Measurements from ENCODE around the gene KNDC1. TPM values are rescaled to one million over a fixed set of nuclear protein-coding genes. Genes with fewer than 3 reads are reported as not detected.
A peak's percentile ranks its signal among the peaks of the same experiment; 100 is the strongest.

KNDC1 gene
- polyA plus RNA-seq, 4 donors: 0.37 to 18.6 TPM; not detected in 2

DNA sequence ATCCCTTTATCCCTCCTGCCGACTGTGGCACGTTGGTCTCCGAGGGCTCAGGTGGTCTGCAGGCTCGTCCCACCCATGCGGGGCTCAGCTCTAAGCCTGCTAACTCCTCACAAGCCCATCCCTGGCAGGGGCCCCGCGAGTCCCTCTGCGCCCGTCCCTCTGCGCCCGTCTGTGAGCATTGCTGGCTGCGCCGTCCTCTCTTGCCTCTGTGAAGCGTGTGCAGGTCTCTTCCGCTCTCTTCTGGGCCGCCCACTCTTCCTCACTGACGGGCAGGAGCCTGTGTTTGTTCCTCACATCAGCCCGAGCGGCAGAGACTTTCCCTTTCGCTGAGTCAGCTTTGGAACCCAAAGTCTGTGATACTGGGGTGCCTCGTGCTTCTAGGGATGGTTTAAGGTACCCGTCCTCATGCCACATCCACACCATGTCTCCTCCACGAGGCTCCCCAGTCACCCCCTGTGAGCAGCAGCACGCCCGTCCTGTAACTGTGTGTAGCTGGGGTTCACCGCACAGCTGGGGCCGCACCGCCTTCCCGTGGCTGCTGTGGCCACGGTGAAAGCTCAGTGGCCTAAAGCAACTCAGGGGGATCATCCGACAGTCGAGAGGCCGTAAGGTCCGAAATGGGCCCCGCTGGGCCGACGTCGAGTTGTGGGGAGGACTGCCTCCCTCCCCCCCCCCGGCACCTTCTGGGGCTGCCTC lies 36.8 kb upstream of the KNDC1 start:
- Histone ChIP-seq H3K27me3 (ENCODE audit: control insufficient read depth in 3 of 3, insufficient read depth in 3 of 3, low read length in 3 of 3) (peaks cover 0 to 4% (median 2%) of the 10 kb centered on the region in 3 donors), H3K4me1 (ENCODE audit: control insufficient read depth in 3 of 3, insufficient read depth in 2 of 3, low read depth in 1 of 3, low read length in 2 of 3) (no peaks in the 10 kb centered on the region), H3K4me3 (ENCODE audit: low read depth in 1 of 3, low read length in 3 of 3) (no peak overlapping the region), H3K36me3 (ENCODE audit: control insufficient read depth in 3 of 3, insufficient read depth in 2 of 3, low read depth in 1 of 3, low read length in 3 of 3) (no peaks in the 10 kb centered on the region), H3K27ac (ENCODE audit: low read depth in 1 of 3, low read length in 2 of 3) (no peak overlapping the region), H3K9me3 (ENCODE audit: control insufficient read depth in 2 of 2, insufficient read depth in 1 of 2, low read depth in 1 of 2, low read length in 1 of 2) (no peaks in the 10 kb centered on the region)
- DNase-seq (no peak), FAIRE-seq (no peak)
- WGBS, 3 donors: 68 to 78% (median 72%) methylated on average over 38 to 39 of the region's 39 CpGs

DNA sequence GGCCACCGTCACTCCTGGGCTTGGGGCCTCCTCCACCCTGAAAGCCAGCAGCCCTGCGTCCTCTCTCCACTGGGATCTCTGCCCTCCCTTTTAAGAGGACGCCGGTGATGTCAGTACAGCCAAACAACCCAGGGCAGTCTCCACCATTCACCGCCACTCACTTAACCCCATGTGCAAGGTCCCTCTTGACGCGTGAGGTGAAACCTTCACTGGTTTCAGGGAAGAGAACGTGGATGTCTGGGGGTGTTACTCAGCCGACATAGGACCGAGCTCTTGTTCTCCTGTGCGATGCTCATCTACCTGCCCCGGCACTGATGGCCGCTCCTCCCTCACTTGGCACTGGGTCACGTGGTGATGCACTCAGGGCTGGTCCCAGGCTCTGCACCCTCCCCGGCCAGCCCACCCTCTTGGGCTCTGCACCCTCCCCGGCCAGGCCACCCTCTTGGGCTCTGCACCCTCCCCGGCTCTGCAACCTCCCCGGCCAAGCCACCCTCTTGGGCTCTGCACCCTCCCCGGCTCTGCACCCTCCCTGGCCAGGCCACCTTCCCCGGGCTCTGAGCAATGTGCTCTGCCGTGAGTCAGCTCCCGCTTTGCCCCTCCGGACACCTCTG lies 36.2 kb upstream of the KNDC1 start:
- Histone ChIP-seq H3K27ac (ENCODE audit: low read depth in 1 of 3, low read length in 2 of 3) (no peak overlapping the region), H3K4me3 (ENCODE audit: low read depth in 1 of 3, low read length in 3 of 3) (no peak overlapping the region), H3K36me3 (ENCODE audit: control insufficient read depth in 3 of 3, insufficient read depth in 2 of 3, low read depth in 1 of 3, low read length in 3 of 3) (no peaks in the 10 kb centered on the region), H3K4me1 (ENCODE audit: control insufficient read depth in 3 of 3, insufficient read depth in 2 of 3, low read depth in 1 of 3, low read length in 2 of 3) (no peaks in the 10 kb centered on the region), H3K9me3 (ENCODE audit: control insufficient read depth in 2 of 2, insufficient read depth in 1 of 2, low read depth in 1 of 2, low read length in 1 of 2) (no peaks in the 10 kb centered on the region), H3K27me3 (ENCODE audit: control insufficient read depth in 3 of 3, insufficient read depth in 3 of 3, low read length in 3 of 3) (peaks cover 0 to 4% (median 2%) of the 10 kb centered on the region in 3 donors)
- DNase-seq (no peak), FAIRE-seq (no peak)
- WGBS, 3 donors: 74 to 84% (median 77%) methylated on average over 21 to 23 of the region's 23 CpGs

DNA sequence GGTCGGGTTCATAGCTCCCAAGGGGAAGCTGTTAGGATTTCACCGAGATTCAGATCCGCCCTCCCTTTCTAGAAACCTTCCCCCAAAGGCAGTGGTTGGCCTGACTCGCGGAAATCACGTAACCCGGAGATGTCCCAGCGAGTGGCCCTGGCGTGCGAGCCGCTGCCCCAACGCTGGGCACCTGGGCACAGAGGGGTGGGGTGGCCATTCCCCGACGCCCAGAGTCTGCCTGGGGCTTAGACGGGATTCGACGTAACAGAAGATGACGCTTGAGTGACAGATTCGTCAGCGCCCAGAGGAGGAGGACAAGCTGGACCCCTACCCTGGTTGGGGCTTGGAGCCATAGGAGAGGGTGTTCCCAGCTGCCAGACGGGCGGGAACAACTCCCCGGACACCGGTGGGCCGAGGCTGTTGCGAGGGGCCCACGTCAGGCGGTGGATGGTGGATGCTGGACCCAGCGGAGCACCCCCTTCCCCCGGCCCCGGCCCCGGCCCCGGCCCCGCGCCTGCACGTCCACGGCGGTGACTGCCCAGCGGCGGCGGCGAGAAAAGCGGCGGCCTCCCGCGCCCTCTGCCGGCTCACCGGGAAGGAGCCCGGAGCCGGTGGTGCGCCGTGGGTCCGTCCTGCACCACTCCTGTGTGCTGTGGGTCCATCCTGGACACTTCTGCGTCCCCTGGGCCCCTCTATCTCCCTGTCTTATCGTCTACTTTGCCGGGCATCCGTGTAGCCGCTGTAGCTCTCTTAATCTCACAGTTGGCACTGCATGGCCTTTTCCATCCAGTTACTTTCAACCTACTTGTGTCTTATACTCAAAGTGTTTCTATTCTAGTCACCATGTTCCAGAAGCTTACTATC lies 35.4 kb upstream of the KNDC1 start:
- H3K4me1 ChIP-seq (ENCODE audit: control insufficient read depth in 3 of 3, insufficient read depth in 2 of 3, low read depth in 1 of 3, low read length in 2 of 3): no peaks in the 10 kb centered on the region
- WGBS, 3 donors: 37 to 44% (median 38%) methylated on average over 49 to 58 of the region's 58 CpGs
- no peak for FAIRE-seq
- no peaks in the 10 kb centered on the region for H3K36me3 ChIP-seq (ENCODE audit: control insufficient read depth in 3 of 3, insufficient read depth in 2 of 3, low read depth in 1 of 3, low read length in 3 of 3)
- H3K27ac ChIP-seq (ENCODE audit: low read depth in 1 of 3, low read length in 2 of 3): no peak overlapping the region
- DNase-seq: peak in 1 of 2 donors; percentile 42
- H3K9me3 ChIP-seq (ENCODE audit: control insufficient read depth in 2 of 2, insufficient read depth in 1 of 2, low read depth in 1 of 2, low read length in 1 of 2): no peaks in the 10 kb centered on the region
- H3K27me3 ChIP-seq (ENCODE audit: control insufficient read depth in 3 of 3, insufficient read depth in 3 of 3, low read length in 3 of 3): peaks cover 0 to 4% (median 2%) of the 10 kb centered on the region in 3 donors
- H3K4me3 ChIP-seq (ENCODE audit: low read depth in 1 of 3, low read length in 3 of 3): no peak overlapping the region

DNA sequence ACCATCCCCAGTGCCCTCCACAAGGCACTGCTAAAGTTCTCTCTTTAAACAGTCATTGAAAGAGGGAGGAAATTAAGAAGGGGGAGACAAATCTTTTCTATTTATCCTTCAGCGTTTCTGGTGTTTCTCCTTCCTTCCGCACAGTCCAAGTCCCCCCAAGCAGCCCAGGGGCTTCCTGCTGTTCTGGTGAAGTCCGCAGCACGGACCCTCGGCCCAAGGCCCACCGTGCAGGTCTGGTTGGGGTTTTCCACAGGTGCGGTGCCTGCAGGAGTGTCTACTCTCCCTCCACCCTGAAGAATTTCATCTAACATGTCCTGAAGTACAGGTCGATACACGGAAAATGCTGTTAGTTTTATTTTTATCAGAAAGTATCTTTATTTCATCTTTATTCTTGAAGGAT lies 34.1 kb upstream of the KNDC1 start:
- H3K36me3 ChIP-seq (ENCODE audit: control insufficient read depth in 3 of 3, insufficient read depth in 2 of 3, low read depth in 1 of 3, low read length in 3 of 3): no peaks in the 10 kb centered on the region
- no peak overlapping the region for H3K4me3 ChIP-seq (ENCODE audit: low read depth in 1 of 3, low read length in 3 of 3)
- DNase-seq: no peak
- no peak overlapping the region for H3K27ac ChIP-seq (ENCODE audit: low read depth in 1 of 3, low read length in 2 of 3)
- FAIRE-seq: no peak
- no peaks in the 10 kb centered on the region for H3K4me1 ChIP-seq (ENCODE audit: control insufficient read depth in 3 of 3, insufficient read depth in 2 of 3, low read depth in 1 of 3, low read length in 2 of 3)
- H3K9me3 ChIP-seq (ENCODE audit: control insufficient read depth in 2 of 2, insufficient read depth in 1 of 2, low read depth in 1 of 2, low read length in 1 of 2): no peaks in the 10 kb centered on the region
- H3K27me3 ChIP-seq (ENCODE audit: control insufficient read depth in 3 of 3, insufficient read depth in 3 of 3, low read length in 3 of 3): peaks cover 0 to 4% (median 2%) of the 10 kb centered on the region in 3 donors
- 84 to 89% (median 86%) methylated on average over 9 of the region's 9 CpGs for WGBS, 3 donors

DNA sequence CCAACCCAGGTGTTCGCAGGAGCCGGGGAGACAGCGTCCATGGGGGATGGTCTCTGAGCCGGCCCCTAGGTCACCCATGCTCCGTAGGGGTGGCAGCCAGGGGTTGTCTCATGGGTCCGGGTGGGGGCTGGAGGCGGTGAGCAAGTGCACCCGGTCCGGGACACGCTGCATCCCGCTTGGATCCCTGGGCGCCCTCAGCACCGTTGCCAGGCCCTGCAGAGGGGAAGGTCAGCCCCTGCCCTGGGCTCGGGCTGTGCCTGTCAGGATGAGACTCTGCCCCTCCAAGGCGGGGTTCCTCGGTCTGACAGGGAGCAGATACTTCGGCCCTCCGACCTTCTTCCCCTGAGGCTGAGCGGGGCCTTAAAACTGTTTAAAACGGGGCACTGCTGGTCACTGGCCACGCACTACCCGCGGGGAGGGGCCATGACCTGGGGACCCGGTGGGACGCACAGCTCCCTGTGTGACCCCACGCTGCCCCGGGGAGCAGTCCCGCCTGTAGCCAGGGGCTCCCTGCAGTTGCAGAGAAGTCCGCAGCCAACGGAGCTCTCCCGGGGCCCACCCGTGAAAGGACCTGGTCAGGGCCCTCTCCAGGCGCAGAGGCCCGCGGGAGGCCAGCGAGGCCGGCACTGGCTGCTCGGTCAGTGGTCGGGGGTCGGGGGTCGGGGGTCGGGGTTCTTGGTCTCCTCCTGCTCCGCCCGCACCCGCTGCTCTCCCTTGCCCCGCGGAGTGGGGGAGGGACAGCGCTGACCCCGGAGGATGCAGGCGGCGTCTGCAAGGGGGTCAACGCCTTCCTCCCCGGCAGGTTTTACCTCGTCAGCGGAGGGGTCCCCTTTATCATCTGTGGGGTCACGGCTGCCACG lies 33.4 kb upstream of the KNDC1 start:
- Histone ChIP-seq H3K4me1 (ENCODE audit: control insufficient read depth in 3 of 3, insufficient read depth in 2 of 3, low read depth in 1 of 3, low read length in 2 of 3) (no peaks in the 10 kb centered on the region), H3K4me3 (ENCODE audit: low read depth in 1 of 3, low read length in 3 of 3) (no peak overlapping the region), H3K36me3 (ENCODE audit: control insufficient read depth in 3 of 3, insufficient read depth in 2 of 3, low read depth in 1 of 3, low read length in 3 of 3) (no peaks in the 10 kb centered on the region), H3K27ac (ENCODE audit: low read depth in 1 of 3, low read length in 2 of 3) (no peak overlapping the region), H3K9me3 (ENCODE audit: control insufficient read depth in 2 of 2, insufficient read depth in 1 of 2, low read depth in 1 of 2, low read length in 1 of 2) (no peaks in the 10 kb centered on the region), H3K27me3 (ENCODE audit: control insufficient read depth in 3 of 3, insufficient read depth in 3 of 3, low read length in 3 of 3) (peaks cover 0 to 4% (median 2%) of the 10 kb centered on the region in 3 donors)
- FAIRE-seq (no peak), DNase-seq (no peak)
- 89 to 92% (median 90%) methylated on average over 47 to 57 of the region's 57 CpGs for WGBS, 3 donors

DNA sequence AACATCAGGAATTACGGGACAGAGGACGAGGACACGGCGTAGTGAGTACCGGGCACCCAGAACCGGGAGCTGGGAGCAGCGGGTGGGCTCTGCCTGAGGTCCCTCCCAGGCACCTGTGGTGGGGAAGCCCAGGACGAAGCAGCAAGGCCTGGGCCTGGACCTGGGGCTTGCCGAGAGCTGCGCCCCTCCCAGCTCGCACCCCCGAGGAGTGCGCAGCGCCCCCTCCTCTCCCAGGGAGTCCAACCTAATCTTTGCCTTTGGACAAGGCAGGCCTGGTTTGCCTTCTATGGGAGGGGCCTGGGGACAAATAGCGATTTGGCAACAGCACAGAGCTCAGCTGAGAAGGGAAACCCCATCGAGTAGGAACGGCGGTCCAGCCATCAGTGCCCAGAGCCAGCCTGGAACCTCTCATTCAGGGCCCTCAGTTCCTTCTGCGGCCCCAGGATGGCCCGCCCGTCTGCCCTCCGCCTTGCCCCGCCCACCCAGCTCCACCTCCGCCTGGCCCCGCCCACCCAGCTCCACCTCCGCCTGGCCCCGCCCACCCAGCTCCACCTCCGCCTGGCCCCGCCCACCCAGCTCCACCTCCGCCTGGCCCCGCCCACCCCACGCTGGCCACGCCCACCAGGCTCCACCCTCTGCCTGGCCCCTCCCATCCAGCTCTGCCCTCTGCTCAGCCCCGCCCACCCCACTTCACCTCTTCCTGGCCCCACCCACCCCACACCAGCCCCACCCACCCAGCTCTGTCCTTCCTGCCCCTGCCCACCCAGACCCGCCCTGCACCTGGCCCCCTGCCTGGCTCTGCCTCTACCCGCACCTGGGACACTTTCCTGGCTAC lies 32.5 kb upstream of the KNDC1 start:
- peaks cover 0 to 4% (median 2%) of the 10 kb centered on the region in 3 donors for H3K27me3 ChIP-seq (ENCODE audit: control insufficient read depth in 3 of 3, insufficient read depth in 3 of 3, low read length in 3 of 3)
- no peak overlapping the region for H3K4me3 ChIP-seq (ENCODE audit: low read depth in 1 of 3, low read length in 3 of 3)
- FAIRE-seq (no peak), DNase-seq (no peak)
- H3K4me1 ChIP-seq (ENCODE audit: control insufficient read depth in 3 of 3, insufficient read depth in 2 of 3, low read depth in 1 of 3, low read length in 2 of 3): no peaks in the 10 kb centered on the region
- WGBS, 3 donors: 77 to 83% (median 82%) methylated on average over 29 to 36 of the region's 36 CpGs
- H3K27ac ChIP-seq (ENCODE audit: low read depth in 1 of 3, low read length in 2 of 3): no peak overlapping the region
- no peaks in the 10 kb centered on the region for H3K36me3 ChIP-seq (ENCODE audit: control insufficient read depth in 3 of 3, insufficient read depth in 2 of 3, low read depth in 1 of 3, low read length in 3 of 3)
- H3K9me3 ChIP-seq (ENCODE audit: control insufficient read depth in 2 of 2, insufficient read depth in 1 of 2, low read depth in 1 of 2, low read length in 1 of 2): no peaks in the 10 kb centered on the region

DNA sequence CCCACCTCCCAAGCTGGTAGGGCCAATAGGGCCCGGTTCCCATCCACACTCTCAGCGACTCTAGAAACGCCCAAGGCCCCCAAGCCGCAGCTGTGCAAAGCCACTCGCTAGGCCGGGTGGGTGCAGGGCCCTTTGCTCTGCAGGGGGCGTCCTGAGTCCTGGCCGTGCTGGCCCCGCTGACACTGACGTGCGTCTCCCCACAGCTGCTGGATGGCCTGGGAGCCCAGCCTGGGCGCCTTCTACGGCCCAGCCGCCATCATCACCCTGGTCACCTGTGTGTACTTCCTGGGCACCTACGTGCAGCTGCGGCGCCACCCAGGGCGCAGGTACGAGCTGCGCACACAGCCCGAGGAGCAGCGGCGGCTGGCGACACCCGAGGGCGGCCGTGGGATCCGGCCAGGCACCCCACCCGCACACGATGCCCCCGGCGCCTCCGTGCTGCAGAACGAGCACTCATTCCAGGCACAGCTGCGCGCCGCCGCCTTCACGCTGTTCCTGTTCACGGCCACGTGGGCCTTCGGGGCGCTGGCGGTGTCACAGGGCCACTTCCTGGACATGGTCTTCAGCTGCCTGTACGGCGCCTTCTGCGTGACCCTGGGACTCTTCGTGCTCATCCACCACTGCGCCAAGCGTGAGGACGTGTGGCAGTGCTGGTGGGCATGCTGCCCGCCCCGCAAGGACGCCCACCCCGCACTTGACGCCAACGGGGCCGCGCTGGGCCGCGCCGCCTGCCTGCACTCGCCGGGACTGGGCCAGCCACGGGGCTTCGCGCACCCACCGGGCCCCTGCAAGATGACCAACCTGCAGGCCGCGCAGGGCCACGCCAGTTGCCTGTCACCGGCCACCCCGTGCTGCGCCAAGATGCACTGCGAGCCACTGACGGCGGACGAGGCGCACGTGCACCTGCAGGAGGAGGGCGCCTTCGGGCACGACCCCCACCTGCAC lies 31.6 kb upstream of the KNDC1 start:
- no peak for DNase-seq
- Histone ChIP-seq H3K27ac (ENCODE audit: low read depth in 1 of 3, low read length in 2 of 3) (no peak overlapping the region), H3K9me3 (ENCODE audit: control insufficient read depth in 2 of 2, insufficient read depth in 1 of 2, low read depth in 1 of 2, low read length in 1 of 2) (no peaks in the 10 kb centered on the region), H3K27me3 (ENCODE audit: control insufficient read depth in 3 of 3, insufficient read depth in 3 of 3, low read length in 3 of 3) (peaks cover 0 to 4% (median 2%) of the 10 kb centered on the region in 3 donors), H3K36me3 (ENCODE audit: control insufficient read depth in 3 of 3, insufficient read depth in 2 of 3, low read depth in 1 of 3, low read length in 3 of 3) (no peaks in the 10 kb centered on the region), H3K4me1 (ENCODE audit: control insufficient read depth in 3 of 3, insufficient read depth in 2 of 3, low read depth in 1 of 3, low read length in 2 of 3) (no peaks in the 10 kb centered on the region), H3K4me3 (ENCODE audit: low read depth in 1 of 3, low read length in 3 of 3) (no peak overlapping the region)
- WGBS, 3 donors: 96 to 97% (median 97%) methylated on average over 80 to 83 of the region's 83 CpGs
- FAIRE-seq: no peak

All from small intestine (tissue), 7 donors.